Esophagus squamous epithelium (tissue), 4 donors: ENCODE measurements around the gene CCDC81.

Source experiments
- POLR2A ChIP-seq, 4 donors: fragments of 450-650 bp; IDR thresholded peaks; one replicate each; pipeline ENCODE4 v1.6.1; 2017; ENCODE audit warnings: antibody characterized with exemption in 4 of 4, mild to moderate bottlenecking in 4 of 4, moderate library complexity in 3 of 4
- TF ChIP-seq, protein P1 (sequence below), 6 experiments: fragments of 450-650 bp in 4 of 6; fragments of 200-600 bp in 2 of 6; sonication (generic) in 2 of 6; IDR thresholded peaks; one replicate each; pipeline ENCODE4 v1.5.1; 2016 to 2019; ENCODE audit warnings: antibody characterized with exemption in 6 of 6, mild to moderate bottlenecking in 4 of 6, moderate library complexity in 4 of 6

DNA sequence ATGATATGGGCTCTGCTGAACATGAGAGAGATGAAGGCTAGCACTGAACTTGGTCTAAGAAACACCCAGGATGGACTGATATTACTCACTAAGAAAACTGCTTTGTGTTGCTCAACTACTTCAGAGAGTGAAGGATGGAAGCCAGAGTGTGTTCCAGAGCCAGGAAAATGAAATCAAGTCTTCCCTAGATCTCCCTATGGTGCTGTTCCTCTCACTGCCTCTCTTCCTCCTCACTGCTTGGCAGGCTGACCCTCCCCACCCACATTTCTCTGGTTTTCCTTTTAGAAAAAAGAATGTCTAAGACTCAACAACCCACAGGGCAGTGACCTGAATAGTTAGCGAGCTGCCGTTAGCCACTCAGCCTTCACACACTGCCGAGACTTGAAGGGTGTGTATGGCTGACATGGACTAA, 65.6 kb downstream of the CCDC81 start:
- TF ChIP-seq, protein P1, sequence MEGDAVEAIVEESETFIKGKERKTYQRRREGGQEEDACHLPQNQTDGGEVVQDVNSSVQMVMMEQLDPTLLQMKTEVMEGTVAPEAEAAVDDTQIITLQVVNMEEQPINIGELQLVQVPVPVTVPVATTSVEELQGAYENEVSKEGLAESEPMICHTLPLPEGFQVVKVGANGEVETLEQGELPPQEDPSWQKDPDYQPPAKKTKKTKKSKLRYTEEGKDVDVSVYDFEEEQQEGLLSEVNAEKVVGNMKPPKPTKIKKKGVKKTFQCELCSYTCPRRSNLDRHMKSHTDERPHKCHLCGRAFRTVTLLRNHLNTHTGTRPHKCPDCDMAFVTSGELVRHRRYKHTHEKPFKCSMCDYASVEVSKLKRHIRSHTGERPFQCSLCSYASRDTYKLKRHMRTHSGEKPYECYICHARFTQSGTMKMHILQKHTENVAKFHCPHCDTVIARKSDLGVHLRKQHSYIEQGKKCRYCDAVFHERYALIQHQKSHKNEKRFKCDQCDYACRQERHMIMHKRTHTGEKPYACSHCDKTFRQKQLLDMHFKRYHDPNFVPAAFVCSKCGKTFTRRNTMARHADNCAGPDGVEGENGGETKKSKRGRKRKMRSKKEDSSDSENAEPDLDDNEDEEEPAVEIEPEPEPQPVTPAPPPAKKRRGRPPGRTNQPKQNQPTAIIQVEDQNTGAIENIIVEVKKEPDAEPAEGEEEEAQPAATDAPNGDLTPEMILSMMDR (IDR thresholded peaks at IDR 0.05): no peak
- no peak for TF ChIP-seq POLR2A (IDR thresholded peaks at IDR 0.05)
